Activated T-cell treated with anti-CD3 and anti-CD28 coated beads, Interleukin-2, amount 50 U/mL, for 72 hours (primary cell): ENCODE data around the gene CDC20B. TPM values are rescaled to one million over a fixed set of nuclear protein-coding genes. Genes with fewer than 3 reads are reported as not detected.

ENCODE experiments used
- ATAC-seq, 2 donors: fragments of 150-1000 bp; cut with Tn5 transposase; replicated peaks in 1 of 2; 2 replicates each; pipeline ENCODE4 v1.10.0; 2021; ENCODE audit warnings: moderate library complexity in 2 of 2, mild to moderate bottlenecking in 1 of 2
- DNase-seq, 2 donors: peaks; one replicate each; pipeline ENCODE4 v3.0.0; 2021 to 2022; ENCODE audit warnings: mixed read lengths in 1 of 2
- H3K27ac Mint-ChIP-seq: one replicate; pipeline ENCODE4 v1.8.0; 2022; ENCODE audit warnings: mild to moderate bottlenecking, moderate library complexity, mixed read lengths
- H3K27me3 Mint-ChIP-seq: one replicate; pipeline ENCODE4 v1.8.0; 2022; ENCODE audit warnings: low read depth, mixed read lengths
- H3K36me3 Mint-ChIP-seq, 2 donors: one replicate each; pipeline ENCODE4 v1.8.0; 2022; ENCODE audit warnings: mixed read lengths in 2 of 2, mild to moderate bottlenecking in 1 of 2; ENCODE audit not compliant: insufficient read depth in 2 of 2
- H3K4me1 Mint-ChIP-seq: one replicate; pipeline ENCODE4 v1.8.0; 2022; ENCODE audit warnings: low read depth, mixed read lengths
- H3K4me3 Mint-ChIP-seq, 2 donors: one replicate each; pipeline ENCODE4 v1.8.0; 2022; ENCODE audit warnings: mild to moderate bottlenecking in 2 of 2, mixed read lengths in 2 of 2, moderate library complexity in 2 of 2
- H3K9me3 Mint-ChIP-seq, 2 donors: one replicate each; pipeline ENCODE4 v1.8.0; 2022; ENCODE audit warnings: mixed read lengths in 2 of 2
- total RNA-seq, 2 donors: library from RNA; stranded (reverse); gene quantifications; one replicate each; pipeline ENCODE4 v1.2.3, GENCODE V29; 2022

The CDC20B gene
- total RNA-seq, 2 donors from 2014 or later, result 0.07 to 0.10 TPM

DNA sequence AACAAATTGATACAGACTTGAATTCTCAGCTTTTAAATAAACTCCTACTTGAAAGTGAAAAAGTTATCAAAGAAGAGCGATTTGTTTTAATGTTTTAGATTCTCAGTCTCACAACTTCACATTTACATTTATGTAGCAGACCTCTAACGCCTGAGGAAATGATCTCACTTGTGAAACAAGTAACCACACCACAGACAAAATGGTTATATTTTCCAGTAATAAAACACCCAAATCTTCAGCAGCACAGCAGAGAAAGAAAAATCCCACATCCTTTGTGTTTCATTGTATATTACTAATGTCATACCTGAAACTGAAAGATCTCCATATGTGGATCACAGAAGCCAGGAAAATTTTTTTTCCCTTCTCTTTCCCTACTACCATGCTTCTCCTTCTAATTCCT is 100.3 kb downstream of the CDC20B start:
- ATAC-seq, result peak; percentile 89 to 93
- peaks cover 36% of the 10 kb centered on the region for H3K4me1 Mint-ChIP-seq
- peak overlapping the region; percentile 85 for H3K27ac Mint-ChIP-seq
- H3K27me3 Mint-ChIP-seq, result no peaks in the 10 kb centered on the region
- peak overlapping the region; percentile 32 to 88 for H3K4me3 Mint-ChIP-seq
- H3K36me3 Mint-ChIP-seq, result peaks cover 0 to 4% of the 10 kb centered on the region in 2 donors
- no peaks in the 10 kb centered on the region for H3K9me3 Mint-ChIP-seq
- DNase-seq, result no peak

DNA sequence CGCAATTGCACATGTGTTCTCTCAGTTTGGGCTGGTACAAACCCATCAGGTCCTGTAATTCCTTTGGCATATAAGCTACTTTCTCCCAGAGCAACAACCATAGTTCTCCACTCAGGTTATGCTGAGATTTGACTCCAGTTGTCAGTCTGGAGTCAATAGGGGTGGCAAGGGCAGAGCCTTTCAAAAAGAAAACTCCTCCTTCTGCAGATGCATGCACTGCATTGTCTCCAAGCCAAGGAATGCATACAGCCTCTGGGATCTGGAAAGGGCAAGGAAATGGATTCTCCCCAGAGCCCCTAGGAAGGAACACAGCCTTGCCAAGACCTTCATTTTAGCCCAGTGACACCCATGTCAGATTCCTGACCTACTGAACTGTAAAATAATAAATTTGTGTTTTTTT is 101.6 kb downstream of the CDC20B start:
- Mint-ChIP-seq H3K27me3 (no peaks in the 10 kb centered on the region), H3K27ac (no peak overlapping the region), H3K4me1 (peaks cover 45% of the 10 kb centered on the region), H3K4me3 (no peak overlapping the region), H3K36me3 (peaks cover 0 to 1% of the 10 kb centered on the region in 2 donors), H3K9me3 (no peaks in the 10 kb centered on the region)
- ATAC-seq (no peak), DNase-seq (no peak)

DNA sequence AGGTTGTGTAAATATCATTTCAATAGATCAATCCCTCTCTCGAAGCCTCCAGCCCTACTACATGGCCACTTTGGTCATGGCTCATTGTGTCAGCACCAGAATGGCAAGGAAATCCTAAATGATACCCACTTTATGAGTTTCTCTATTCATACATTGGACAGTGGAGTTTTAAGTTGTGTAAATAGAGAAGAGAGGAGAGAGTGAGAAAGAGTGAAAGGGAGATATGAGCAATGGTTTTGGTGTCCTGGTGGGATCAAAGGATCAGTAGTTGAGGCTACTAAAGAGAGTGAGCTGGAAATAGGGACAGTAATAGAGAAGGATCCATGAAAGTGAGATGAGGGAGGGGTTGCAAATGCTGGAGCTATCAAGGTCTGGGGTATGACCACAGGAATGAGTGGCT is 102.0 kb downstream of the CDC20B start:
- DNase-seq (no peak), ATAC-seq (peak; percentile 18 to 37)
- Mint-ChIP-seq H3K4me1 (peaks cover 50% of the 10 kb centered on the region), H3K36me3 (peaks cover 0 to 1% of the 10 kb centered on the region in 2 donors), H3K9me3 (no peaks in the 10 kb centered on the region), H3K27me3 (no peaks in the 10 kb centered on the region), H3K27ac (no peak overlapping the region), H3K4me3 (peak overlapping the region in 1 of 2 donors; percentile 0)

DNA sequence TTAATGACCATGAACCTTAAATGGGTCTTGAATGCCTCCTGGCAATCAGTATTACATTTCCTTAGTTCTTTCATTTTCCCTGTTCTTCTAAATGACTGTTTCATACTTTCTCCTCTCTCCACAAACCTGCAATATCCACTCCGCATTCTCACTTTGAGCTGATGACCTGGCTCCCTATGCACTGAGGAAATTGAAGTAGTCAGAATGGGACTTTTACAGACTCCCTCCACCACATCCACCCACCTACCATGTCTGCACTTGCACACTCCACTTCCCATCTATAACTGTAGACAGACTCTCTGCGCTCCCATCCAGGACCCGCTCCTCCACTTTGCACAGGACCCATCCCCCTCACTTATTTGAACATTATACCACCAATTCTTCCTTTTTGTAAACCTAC is 106.7 kb downstream of the CDC20B start:
- no peak overlapping the region for H3K4me3 Mint-ChIP-seq
- DNase-seq, result no peak
- peaks cover 60% of the 10 kb centered on the region for H3K4me1 Mint-ChIP-seq
- ATAC-seq, result no peak
- H3K27ac Mint-ChIP-seq, result no peak overlapping the region
- H3K9me3 Mint-ChIP-seq, result no peaks in the 10 kb centered on the region
- H3K27me3 Mint-ChIP-seq, result no peaks in the 10 kb centered on the region
- H3K36me3 Mint-ChIP-seq, result no peaks in the 10 kb centered on the region

DNA sequence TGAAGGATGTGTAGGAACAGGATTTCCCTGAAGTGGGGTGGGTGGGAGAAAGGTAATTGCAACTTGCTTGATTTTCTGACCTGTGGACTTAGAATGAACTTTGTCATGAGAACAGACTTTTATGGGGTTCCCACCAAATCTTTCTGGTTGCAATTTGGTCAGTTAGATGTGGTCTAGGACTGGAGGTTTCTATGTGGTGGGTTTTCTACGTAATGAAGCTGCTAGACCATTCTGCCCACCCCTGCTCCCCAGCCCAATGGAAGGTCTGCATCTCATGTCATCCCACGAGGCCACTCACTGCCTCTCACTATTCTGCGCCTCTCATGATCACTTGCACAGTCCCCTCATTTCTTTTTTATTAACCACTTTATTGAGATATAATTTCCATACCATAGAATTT is 108.5 kb downstream of the CDC20B start:
- H3K9me3 Mint-ChIP-seq, result peaks cover 0 to 2% of the 10 kb centered on the region in 2 donors
- H3K27me3 Mint-ChIP-seq, result no peaks in the 10 kb centered on the region

DNA sequence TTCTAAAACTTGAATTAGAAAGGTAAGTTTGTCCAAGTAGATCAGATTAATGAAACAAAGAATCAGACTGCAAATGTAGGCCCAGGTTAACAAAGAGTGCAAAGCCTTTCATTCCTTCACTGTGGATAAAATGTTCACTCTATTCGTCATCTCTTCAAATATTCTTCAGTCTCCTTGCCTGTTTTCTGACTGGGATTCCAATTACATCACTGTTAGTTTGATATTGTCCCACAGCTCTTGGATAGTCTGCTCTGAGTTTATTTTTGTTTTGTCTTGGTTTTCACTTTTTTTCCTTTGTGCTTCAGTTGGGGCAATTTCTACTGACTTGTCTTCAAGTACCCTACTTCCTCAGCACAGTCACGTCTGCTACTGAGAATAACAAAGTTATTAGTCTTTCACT is 109.1 kb downstream of the CDC20B start:
- Mint-ChIP-seq H3K27ac (no peak overlapping the region), H3K9me3 (peaks cover 0 to 2% of the 10 kb centered on the region in 2 donors), H3K4me1 (peaks cover 69% of the 10 kb centered on the region), H3K36me3 (peaks cover 0 to 5% of the 10 kb centered on the region in 2 donors), H3K4me3 (no peak overlapping the region), H3K27me3 (no peaks in the 10 kb centered on the region)
- ATAC-seq (no peak), DNase-seq (no peak)

More for the DNA sequence above, 108.5 kb downstream of the CDC20B start:
- DNase-seq (no peak), ATAC-seq (no peak)
- H3K36me3 Mint-ChIP-seq, result peaks cover 0 to 5% of the 10 kb centered on the region in 2 donors
- H3K4me3 Mint-ChIP-seq, result no peak overlapping the region
- H3K27ac Mint-ChIP-seq, result no peak overlapping the region
- H3K4me1 Mint-ChIP-seq, result peaks cover 69% of the 10 kb centered on the region

DNA sequence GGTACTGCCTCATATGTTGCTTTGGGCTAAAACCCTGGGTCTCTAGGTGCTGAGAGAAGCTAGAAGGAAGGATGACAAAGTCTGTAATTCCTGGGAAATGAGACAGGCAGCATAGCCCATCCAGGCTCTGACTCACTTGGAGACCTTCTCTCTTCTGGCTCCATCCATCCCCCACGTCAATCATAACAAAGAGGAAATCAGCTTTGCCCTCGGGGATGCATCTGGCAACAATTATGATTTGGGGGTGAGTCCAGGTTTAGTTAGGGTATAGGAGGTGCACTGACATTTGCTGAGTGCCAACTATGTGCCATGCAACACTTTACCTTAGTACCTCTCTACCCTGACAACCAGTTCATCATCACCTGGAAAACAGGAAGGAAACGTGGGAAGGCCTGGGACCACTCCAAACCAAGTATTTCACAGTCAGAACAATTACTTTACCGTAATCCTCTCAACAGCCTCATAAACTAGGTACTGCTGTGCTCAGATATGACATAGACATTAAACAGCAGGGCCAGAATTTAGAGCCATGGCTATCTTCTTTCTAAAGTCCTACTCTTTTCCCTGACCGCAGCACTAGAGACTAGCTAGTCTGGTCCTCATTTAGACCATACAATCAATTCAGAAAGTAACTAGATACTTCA is 109.6 kb downstream of the CDC20B start:
- Mint-ChIP-seq H3K27ac (no peak overlapping the region), H3K4me3 (no peak overlapping the region), H3K27me3 (no peaks in the 10 kb centered on the region), H3K4me1 (peaks cover 69% of the 10 kb centered on the region), H3K36me3 (peaks cover 0 to 5% of the 10 kb centered on the region in 2 donors), H3K9me3 (peaks cover 0 to 2% of the 10 kb centered on the region in 2 donors)
- no peak for ATAC-seq
- no peak for DNase-seq

Other genes starting within 250 kb of the CDC20B start
- under 1 TPM in 1 of 2 donors, not detected in 1; 0.23 TPM for gene ESM1, start 187.6 kb downstream of the CDC20B start, total RNA-seq
- 1 to 10 TPM; 1.0 to 7.6 TPM for gene GZMK, start 148.9 kb downstream of the CDC20B start, total RNA-seq
- 10 to 100 TPM in 1 of 2 donors, 1 to 10 TPM in 1; 4.2 to 25.1 TPM for gene GZMA, start 70.5 kb downstream of the CDC20B start, total RNA-seq
- gene GPX8, start 13.0 kb downstream of the CDC20B start, total RNA-seq, result not detected
- gene MCIDAS, start 54.1 kb upstream of the CDC20B start, total RNA-seq, result under 1 TPM in 1 of 2 donors, not detected in 1; 0.48 TPM
- under 1 TPM in 1 of 2 donors, not detected in 1; 0.19 TPM for gene CCNO, start 60.4 kb upstream of the CDC20B start, total RNA-seq
- 10 to 100 TPM; 11.6 to 14.7 TPM for gene DHX29, start 134.5 kb upstream of the CDC20B start, total RNA-seq
- gene MTREX, start 134.8 kb upstream of the CDC20B start, total RNA-seq, result 10 to 100 TPM; 65.4 to 70.7 TPM